Posterior vena cava (tissue), 2 donors: ENCODE measurements around the gene ARGFX. TPM values are rescaled to one million over a fixed set of nuclear protein-coding genes. Genes with fewer than 3 reads are reported as not detected.
A peak's percentile ranks its signal among the peaks of the same experiment; 100 is the strongest.
"Not testable (repeated sequence)": the region's sequence is repeated elsewhere in the genome, so short reads cannot be mapped to it uniquely, and the experiment has no call there.

Experiments
- DNase-seq: peaks from one replicate; pipeline ENCODE4 v3.0.0-alpha.2; 2020; ENCODE audit warnings: low spot score
- intact Hi-C, 2 donors: fragments of 100-400 bp; cut with DNase I; formaldehyde crosslinking; loops; one replicate each; pipeline versions ENCODE4 v1.14.1 to v1.14.2; 2022 to 2023
- long read RNA-seq, 2 donors: library from polyadenylated mRNA; unstranded; transcript quantifications; one replicate each; pipeline ENCODE4 v2.0.0, GENCODE V29; 2020 to 2021
- total RNA-seq, 2 donors: library from RNA; stranded (reverse); fragmentation: NEBNext Ultra II Directional; extraction: Animal tissue kit (Norgen Biotek cat#: 25700); gene quantifications; one replicate each; pipeline ENCODE4 v1.2.1, GENCODE V29; 2021
- donor health status: DM: yes; HTN: yes; CAD: no.
- donor health status: DM: yes; HTN: yes; CAD: no.

ARGFX gene
- total RNA-seq, result not detected
- long read RNA-seq, donor 1, result 0 reads
- long read RNA-seq, donor 2, result 0 reads

GRCh38 chr3:121567649-121568048, at the start of gene ARGFX:
Gene ARGFX (plus strand): TSS chr3:121567949. CDS start chr3:121570714, 2,765 bp downstream.
- no peak for DNase-seq
- intact Hi-C loops, result no loop called here

- DNase-seq, result no peak
- intact Hi-C loops, result no loop called here
Observed at GRCh38 chr3:121517953-121518655, 49.6 kb upstream of the ARGFX start.

- no peak for DNase-seq
- intact Hi-C loops, result no loop called here
Observed at GRCh38 chr3:121520510-121520909, 47.2 kb upstream of the ARGFX start.

- intact Hi-C loops, result no loop called here
- DNase-seq, result no peak
Observed at GRCh38 chr3:121529308-121529707, 38.4 kb upstream of the ARGFX start.

GRCh38 chr3:121531269-121531668, 36.5 kb upstream of the ARGFX start:
- intact Hi-C loops, result no loop called here
- no peak for DNase-seq

GRCh38 chr3:121542924-121543323, 24.8 kb upstream of the ARGFX start:
- DNase-seq, result no peak
- intact Hi-C loops, result no loop called here

- intact Hi-C loops, result no loop called here
- no peak for DNase-seq
Observed at GRCh38 chr3:121545049-121545573, 22.6 kb upstream of the ARGFX start.

- peak; percentile 96 for DNase-seq
- intact Hi-C loops, result no loop called here
Observed at GRCh38 chr3:121545574-121546455, 21.9 kb upstream of the ARGFX start, which contains the start of gene POLQ. Gene POLQ (minus strand): TSS chr3:121545988. CDS start chr3:121545877, 111 bp downstream.

- intact Hi-C loops, result no loop called here
- DNase-seq, result no peak
Observed at GRCh38 chr3:121552379-121552778, 15.4 kb upstream of the ARGFX start.

- intact Hi-C loops, result no loop called here
- DNase-seq, result no peak
Observed at GRCh38 chr3:121552797-121553196, 15.0 kb upstream of the ARGFX start.

GRCh38 chr3:121557426-121557934, 10.3 kb upstream of the ARGFX start:
- intact Hi-C loops, result no loop called here

GRCh38 chr3:121562148-121562547, 5.6 kb upstream of the ARGFX start:
- intact Hi-C loops, result no loop called here
- DNase-seq, result no peak

More at GRCh38 chr3:121557426-121557934, 10.3 kb upstream of the ARGFX start:
- no peak for DNase-seq

GRCh38 chr3:121566773-121567172, 976 bp upstream of the ARGFX start:
- intact Hi-C loops, result no loop called here

GRCh38 chr3:121574449-121574848, 6.7 kb downstream of the ARGFX start:
- DNase-seq, result no peak
- intact Hi-C loops, result no loop called here

More at GRCh38 chr3:121566773-121567172, 976 bp upstream of the ARGFX start:
- DNase-seq, result no peak

- no peak for DNase-seq
- intact Hi-C loops, result no loop called here
Observed at GRCh38 chr3:121581691-121582090, 13.9 kb downstream of the ARGFX start.

- intact Hi-C loops, result loop anchor here in 1 of 2 donors (1.0 kb wide), 1 partner anchor 12 kb away; no protein-coding TSS in a partner anchor
- no peak for DNase-seq
Observed at GRCh38 chr3:121584418-121584817, 16.7 kb downstream of the ARGFX start.

GRCh38 chr3:121592856-121593702, 25.3 kb downstream of the ARGFX start, which contains the start of gene FBXO40:
Gene FBXO40 (plus strand): TSS chr3:121593379. CDS start chr3:121620576, 27,197 bp downstream.
- DNase-seq, result no peak
- intact Hi-C loops, result no loop called here

GRCh38 chr3:121593806-121594205, 26.1 kb downstream of the ARGFX start:
- DNase-seq, intact Hi-C loops: not testable (repeated sequence)

- no peak for DNase-seq
- intact Hi-C loops, result no loop called here
Observed at GRCh38 chr3:121594850-121595249, 27.1 kb downstream of the ARGFX start.
